ENCODE measurements around the gene GCM1. TPM values are rescaled to one million over a fixed set of nuclear protein-coding genes. Genes with fewer than 3 reads are reported as not detected.

The GCM1 gene
- total and polyA plus RNA-seq, 2 donors (not counting 1 experiment from before 2014, with no cell fraction given) = 0.57 to 1.5 TPM

DNA sequence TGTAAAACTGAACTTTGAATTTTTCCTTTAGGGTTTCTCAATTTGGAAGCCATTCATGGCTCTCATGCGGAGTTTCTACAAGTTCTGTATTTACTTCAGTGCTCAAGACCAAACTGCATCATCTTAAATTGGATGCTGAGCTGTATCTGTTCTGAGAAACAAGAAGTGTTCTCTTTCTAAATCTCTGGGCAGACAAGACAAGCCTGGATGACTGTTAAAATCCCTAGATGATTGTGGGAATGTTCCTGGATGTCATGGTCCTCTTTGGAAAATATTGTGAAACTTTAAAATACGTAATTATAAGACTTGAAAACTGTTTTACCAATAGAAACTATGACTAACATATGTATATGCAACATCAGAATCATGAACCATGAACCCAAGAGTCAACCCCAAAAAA is 6.2 kb upstream of the GCM1 start:
- H3K27ac ChIP-seq (ENCODE audit: low read length in 2 of 2) = no peak overlapping the region
- POLR2A ChIA-PET = no interaction called here
- H3K4me1 Mint-ChIP-seq = no peaks in the 10 kb centered on the region
- no peak for TF ChIP-seq EZH2 (IDR thresholded peaks at IDR 0.05; ENCODE audit: borderline replicate concordance, insufficient read depth, low read depth, low read length, poor library complexity, severe bottlenecking)
- TF ChIP-seq, protein P1, sequence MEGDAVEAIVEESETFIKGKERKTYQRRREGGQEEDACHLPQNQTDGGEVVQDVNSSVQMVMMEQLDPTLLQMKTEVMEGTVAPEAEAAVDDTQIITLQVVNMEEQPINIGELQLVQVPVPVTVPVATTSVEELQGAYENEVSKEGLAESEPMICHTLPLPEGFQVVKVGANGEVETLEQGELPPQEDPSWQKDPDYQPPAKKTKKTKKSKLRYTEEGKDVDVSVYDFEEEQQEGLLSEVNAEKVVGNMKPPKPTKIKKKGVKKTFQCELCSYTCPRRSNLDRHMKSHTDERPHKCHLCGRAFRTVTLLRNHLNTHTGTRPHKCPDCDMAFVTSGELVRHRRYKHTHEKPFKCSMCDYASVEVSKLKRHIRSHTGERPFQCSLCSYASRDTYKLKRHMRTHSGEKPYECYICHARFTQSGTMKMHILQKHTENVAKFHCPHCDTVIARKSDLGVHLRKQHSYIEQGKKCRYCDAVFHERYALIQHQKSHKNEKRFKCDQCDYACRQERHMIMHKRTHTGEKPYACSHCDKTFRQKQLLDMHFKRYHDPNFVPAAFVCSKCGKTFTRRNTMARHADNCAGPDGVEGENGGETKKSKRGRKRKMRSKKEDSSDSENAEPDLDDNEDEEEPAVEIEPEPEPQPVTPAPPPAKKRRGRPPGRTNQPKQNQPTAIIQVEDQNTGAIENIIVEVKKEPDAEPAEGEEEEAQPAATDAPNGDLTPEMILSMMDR (IDR thresholded peaks at IDR 0.05) = no peak
- H3K4me3 Mint-ChIP-seq = no peak overlapping the region
- H3K36me3 ChIP-seq (replicated peaks in 1 of 2; ENCODE audit: control extremely low read depth in 1 of 2, control insufficient read depth in 1 of 2, extremely low read depth in 1 of 2, insufficient read depth in 2 of 2, low read length in 1 of 2) = no peaks in the 10 kb centered on the region
- no peaks in the 10 kb centered on the region for H3K79me2 ChIP-seq (ENCODE audit: control insufficient read depth, insufficient read depth, low read length)
- no peak overlapping the region for H3K4me2 ChIP-seq (replicated peaks; ENCODE audit: low read depth, low read length, poor library complexity, severe bottlenecking)
- intact Hi-C loops (cut with micrococcal nuclease) = no loop called here
- H2AFZ ChIP-seq (ENCODE audit: insufficient read depth, low read depth, low read length, poor library complexity, severe bottlenecking) = no peak overlapping the region
- no peak overlapping the region for H3K9ac ChIP-seq (ENCODE audit: low read length)
- H3K27me3 ChIP-seq (replicated peaks in 1 of 4; ENCODE audit: control extremely low read depth in 1 of 4, control insufficient read depth in 3 of 4, insufficient read depth in 4 of 4, low read length in 3 of 4) = peaks cover 0 to 2% (median 0%) of the 10 kb centered on the region in 4 experiments
- no peak overlapping the region for H3K4me3 ChIP-seq (ENCODE audit: control extremely low read depth in 1 of 5, extremely low read depth in 1 of 5, insufficient read depth in 1 of 5, low read depth in 2 of 5, low read length in 4 of 5)
- H3K9me3 Mint-ChIP-seq (ENCODE audit: insufficient read depth) = no peaks in the 10 kb centered on the region
- ATAC-seq (ENCODE audit: low read depth) (no peak), DNase-seq (no peak)
- H3K27ac Mint-ChIP-seq = no peak overlapping the region
- no peaks in the 10 kb centered on the region for H4K20me1 ChIP-seq (ENCODE audit: control insufficient read depth, insufficient read depth, low read length, poor library complexity, severe bottlenecking)
- no peaks in the 10 kb centered on the region for H3K9me3 ChIP-seq (ENCODE audit: control extremely low read depth in 1 of 3, control insufficient read depth in 2 of 3, insufficient read depth in 1 of 3, low read length in 2 of 3)
- no peaks in the 10 kb centered on the region for H3K4me1 ChIP-seq (ENCODE audit: control insufficient read depth in 2 of 2, insufficient read depth in 2 of 2, low read length in 2 of 2)
- CTCF ChIA-PET = interaction anchor here (1.0 kb wide), 1 partner anchor 14 kb away, joined by 5 read pairs; no protein-coding TSS in a partner anchor
- H3K27me3 Mint-ChIP-seq = peaks cover 4% of the 10 kb centered on the region
- no CpG with 5 or more reads among the region's 2 CpGs for WGBS (ENCODE audit: insufficient coverage)

- no peak overlapping the region for H2AFZ ChIP-seq (ENCODE audit: insufficient read depth, low read depth, low read length, poor library complexity, severe bottlenecking)
- ChIA-PET CTCF (interaction anchor here (0.8 kb wide), 1 partner anchor 42 kb away, joined by 3 read pairs; no protein-coding TSS in a partner anchor), POLR2A (no interaction called here)
- no peak for TF ChIP-seq EZH2 (IDR thresholded peaks at IDR 0.05; ENCODE audit: borderline replicate concordance, insufficient read depth, low read depth, low read length, poor library complexity, severe bottlenecking)
- TF ChIP-seq, protein P1 (IDR thresholded peaks at IDR 0.05) = no peak
- no peak overlapping the region for H3K4me2 ChIP-seq (replicated peaks; ENCODE audit: low read depth, low read length, poor library complexity, severe bottlenecking)
- H3K36me3 ChIP-seq (replicated peaks in 1 of 2; ENCODE audit: control extremely low read depth in 1 of 2, control insufficient read depth in 1 of 2, extremely low read depth in 1 of 2, insufficient read depth in 2 of 2, low read length in 1 of 2) = no peaks in the 10 kb centered on the region
- Mint-ChIP-seq H3K27ac (no peak overlapping the region), H3K27me3 (peaks cover 4% of the 10 kb centered on the region), H3K4me3 (no peak overlapping the region), H3K9me3 (ENCODE audit: insufficient read depth) (no peaks in the 10 kb centered on the region), H3K4me1 (no peaks in the 10 kb centered on the region)
- intact Hi-C loops (cut with micrococcal nuclease) = no loop called here
- no peak overlapping the region for H3K9ac ChIP-seq (ENCODE audit: low read length)
- no peak overlapping the region for H3K27ac ChIP-seq (ENCODE audit: low read length in 2 of 2)
- ATAC-seq (ENCODE audit: low read depth) (no peak), DNase-seq (no peak)
- no peaks in the 10 kb centered on the region for H4K20me1 ChIP-seq (ENCODE audit: control insufficient read depth, insufficient read depth, low read length, poor library complexity, severe bottlenecking)
- no peaks in the 10 kb centered on the region for H3K4me1 ChIP-seq (ENCODE audit: control insufficient read depth in 2 of 2, insufficient read depth in 2 of 2, low read length in 2 of 2)
- no peak overlapping the region for H3K4me3 ChIP-seq (ENCODE audit: control extremely low read depth in 1 of 5, extremely low read depth in 1 of 5, insufficient read depth in 1 of 5, low read depth in 2 of 5, low read length in 4 of 5)
- WGBS (ENCODE audit: insufficient coverage) = no CpG with 5 or more reads among the region's 4 CpGs
- no peaks in the 10 kb centered on the region for H3K79me2 ChIP-seq (ENCODE audit: control insufficient read depth, insufficient read depth, low read length)
- H3K27me3 ChIP-seq (replicated peaks in 1 of 4; ENCODE audit: control extremely low read depth in 1 of 4, control insufficient read depth in 3 of 4, insufficient read depth in 4 of 4, low read length in 3 of 4) = peaks cover 0 to 2% (median 0%) of the 10 kb centered on the region in 4 experiments
- H3K9me3 ChIP-seq (ENCODE audit: control extremely low read depth in 1 of 3, control insufficient read depth in 2 of 3, insufficient read depth in 1 of 3, low read length in 2 of 3) = no peaks in the 10 kb centered on the region
These were observed 5.4 kb upstream of the GCM1 start for GRCh38 chr6:53154071-53154470.
